NK-92 treated with Interleukin-12 subunit alpha and Interleukin-12 subunit beta, amount 100 ng/mL, for 24 hours (cell line): ENCODE results near the gene PRR14.
"Not testable (repeated sequence)": the region's sequence is repeated elsewhere in the genome, so short reads cannot be mapped to it uniquely, and the experiment has no call there.

Source experiments
- DNase-seq: peaks from one replicate; lab custom pipeline; 2025; lab: John Stamatoyannopoulos, UW

PRR14 gene

GRCh38 chr16:30632454-30632853, 18.3 kb upstream of the PRR14 start:
- not testable (repeated sequence) for DNase-seq

DNA sequence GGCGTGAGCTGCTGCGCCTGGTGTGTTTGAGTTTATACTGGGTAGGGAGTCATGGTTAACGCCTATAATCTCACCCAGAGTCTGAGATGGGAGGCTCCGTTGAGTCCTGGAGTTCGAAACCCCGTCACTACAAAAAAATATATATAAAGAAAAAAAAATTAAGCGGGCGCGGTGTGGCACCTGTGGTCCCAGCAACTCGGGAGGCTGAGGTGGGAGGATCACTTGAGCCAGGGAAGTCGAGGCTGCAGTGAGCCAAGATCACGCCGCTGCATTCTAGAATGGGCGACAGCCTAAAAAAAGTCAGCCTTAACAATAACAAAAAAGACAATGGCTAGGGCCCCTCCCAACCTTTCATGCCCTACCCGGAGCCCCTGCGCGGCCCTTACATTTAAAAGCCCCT, 17.2 kb upstream of the PRR14 start:
- no peak for DNase-seq

DNA sequence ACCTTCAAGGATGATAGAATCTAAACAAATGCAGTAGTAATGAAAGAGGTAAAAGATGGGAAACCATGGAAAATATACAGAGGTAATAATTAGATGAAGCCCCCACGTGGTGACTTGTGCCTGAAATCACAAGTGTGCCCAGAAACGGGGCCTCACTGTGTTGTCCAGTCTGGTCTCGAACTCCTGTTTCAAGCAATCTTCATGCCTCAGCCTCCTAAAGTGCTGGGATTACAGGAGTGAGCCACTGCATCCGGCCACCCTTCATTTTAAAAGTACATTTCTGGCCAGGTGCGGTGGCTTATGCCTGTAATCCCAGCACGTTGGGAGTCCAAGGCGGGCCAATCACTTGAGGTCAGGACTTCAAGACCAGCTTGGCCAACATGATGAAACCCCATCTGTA, 14.2 kb upstream of the PRR14 start:
- DNase-seq, result no peak

DNA sequence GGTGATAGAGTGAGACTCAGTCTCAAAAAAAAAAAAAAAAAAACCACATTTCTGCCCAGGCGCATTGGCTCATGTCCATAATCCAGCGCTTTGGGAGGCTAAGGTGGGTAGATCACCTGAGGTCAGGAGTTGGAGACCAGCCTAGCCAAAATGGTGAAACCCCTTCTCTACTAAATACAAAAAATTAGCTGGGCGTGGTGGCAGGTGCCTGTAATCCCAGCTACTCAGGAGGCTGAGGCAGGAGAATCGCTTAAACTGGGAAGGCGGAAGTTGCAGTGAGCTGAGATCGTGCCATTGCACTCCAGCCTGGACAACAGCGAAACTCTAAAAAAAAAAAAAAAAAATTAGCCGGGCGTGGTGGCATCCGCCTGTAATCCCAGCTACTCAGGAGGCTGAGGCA, 13.6 kb upstream of the PRR14 start:
- DNase-seq, result not testable (repeated sequence)

- DNase-seq, result no peak
Observed at GRCh38 chr16:30637944-30638343, 12.8 kb upstream of the PRR14 start.

GRCh38 chr16:30641378-30641982, 9.3 kb upstream of the PRR14 start:
- DNase-seq, result no peak

GRCh38 chr16:30644334-30644830, 6.4 kb upstream of the PRR14 start:
- DNase-seq, result no peak

DNA sequence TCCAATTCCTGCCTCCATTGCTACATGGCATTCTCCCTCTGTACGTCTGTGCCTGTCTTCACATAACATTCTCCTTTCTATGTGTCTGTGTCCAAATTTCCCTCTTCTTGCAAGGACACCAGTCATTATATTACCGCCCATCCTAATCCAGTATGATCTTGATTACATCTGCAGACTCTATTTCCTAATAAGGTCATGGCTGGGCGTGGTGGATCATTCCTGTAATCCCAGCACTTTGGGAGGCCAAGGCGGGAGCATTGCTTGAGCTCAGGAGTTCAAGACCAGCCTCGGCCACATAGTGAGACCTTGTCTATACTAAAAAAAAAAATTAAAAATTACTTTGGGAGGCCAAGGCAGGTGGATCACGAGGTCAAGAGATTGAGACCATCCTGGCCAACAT, 5.0 kb upstream of the PRR14 start:
- no peak for DNase-seq

DNA sequence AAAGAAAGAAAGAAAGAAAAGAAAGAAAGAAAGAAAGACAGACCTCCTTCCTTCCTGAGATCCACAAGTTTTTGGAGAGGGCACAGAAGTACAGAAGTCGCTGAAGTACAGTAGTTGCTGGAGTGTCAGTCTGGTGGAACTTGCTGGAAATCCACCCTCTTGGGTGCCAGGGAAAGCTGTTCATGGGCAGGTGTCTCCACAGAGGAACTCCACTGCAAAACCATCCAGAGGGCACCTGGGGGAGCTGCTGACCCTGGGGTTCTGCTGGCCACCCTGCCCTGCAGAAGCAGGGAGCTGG, 3.5 kb upstream of the PRR14 start:
- DNase-seq, result no peak

GRCh38 chr16:30649725-30650368, 913 bp upstream of the PRR14 start:
- no peak for DNase-seq

DNA sequence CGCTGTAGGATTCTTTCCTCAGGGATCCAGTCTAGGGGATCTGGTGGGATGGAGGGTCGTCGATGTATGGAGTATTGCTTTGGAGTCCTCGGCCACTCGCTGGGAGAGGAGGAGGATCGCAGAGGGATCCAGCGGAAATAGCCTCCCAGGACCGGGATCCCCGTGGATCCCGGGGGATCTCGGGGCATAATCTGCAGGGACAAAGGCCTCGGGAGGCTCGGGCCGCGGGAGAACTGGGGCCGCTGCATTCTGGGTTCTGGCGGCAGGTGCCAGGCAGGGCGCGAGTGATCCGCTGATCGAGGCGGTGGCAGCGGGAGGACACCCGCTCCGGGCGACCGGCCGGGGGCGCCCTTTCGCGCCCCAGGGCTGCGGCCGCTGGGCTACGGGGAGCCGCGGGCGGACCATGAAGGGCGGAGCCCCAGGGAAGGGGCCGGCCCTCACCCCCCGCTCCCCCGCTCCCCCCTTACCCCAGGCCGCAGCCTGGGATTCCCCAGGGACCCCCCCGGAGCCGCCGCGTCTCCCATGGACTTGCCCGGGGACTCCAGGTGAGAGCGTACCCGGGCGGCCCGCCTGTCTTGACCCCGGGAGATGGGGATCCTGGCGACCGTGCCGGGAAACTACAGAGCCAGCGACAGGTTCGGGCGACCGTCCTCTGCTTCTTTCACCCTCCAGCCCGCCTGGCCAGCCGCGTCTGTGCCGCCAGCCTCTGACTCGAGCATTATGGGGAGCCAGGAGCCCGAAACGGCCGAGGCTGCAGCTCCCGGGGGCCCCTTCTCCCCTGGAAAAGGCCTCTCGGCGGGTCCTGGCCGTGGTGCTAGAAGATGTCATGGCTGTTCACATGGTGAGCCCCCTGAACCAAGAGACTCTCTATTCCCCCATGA, 604 bp downstream of the PRR14 start:
- DNase-seq, result peak; percentile 77

GRCh38 chr16:30652005-30652296, 1.2 kb downstream of the PRR14 start:
- no peak for DNase-seq

DNA sequence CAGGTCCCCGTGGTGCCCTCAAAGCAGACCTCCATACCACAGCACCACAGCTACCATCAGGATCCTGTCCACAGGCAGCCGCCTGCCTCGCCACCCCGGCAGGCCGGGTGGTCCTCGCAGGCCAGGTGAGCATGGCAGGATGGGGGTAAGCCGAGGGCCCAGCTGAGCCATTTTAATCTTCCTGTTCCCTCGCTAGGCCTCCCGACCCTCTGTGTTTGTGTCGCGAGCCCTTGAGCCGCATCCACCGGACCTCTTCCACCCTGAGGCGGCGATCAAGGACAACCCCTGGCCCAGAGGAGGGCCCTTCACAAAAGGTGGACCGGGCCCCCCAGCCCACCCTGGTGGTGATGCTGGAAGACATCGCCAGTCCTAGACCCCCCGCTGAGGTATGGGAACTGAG, 2.0 kb downstream of the PRR14 start:
- no peak for DNase-seq

DNA sequence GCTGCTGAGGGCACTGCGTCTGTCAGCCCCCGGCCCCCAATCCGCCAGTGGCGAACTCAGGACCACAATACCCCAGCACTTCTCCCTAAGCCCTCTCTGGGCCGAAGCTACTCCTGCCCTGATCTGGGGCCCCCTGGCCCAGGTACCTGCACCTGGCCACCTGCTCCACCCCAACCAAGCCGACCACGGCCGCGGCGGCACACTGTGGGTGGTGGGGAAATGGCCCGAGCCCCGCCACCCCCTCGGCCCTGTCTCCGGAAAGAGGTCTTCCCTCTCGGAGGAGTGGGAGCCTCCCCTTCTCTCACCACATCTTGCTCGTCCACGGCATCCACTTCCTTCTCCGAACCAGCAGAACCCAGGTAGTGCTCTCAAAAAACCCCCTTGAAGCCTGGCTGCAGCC, 4.1 kb downstream of the PRR14 start:
- DNase-seq, result no peak

- DNase-seq, result no peak
Observed at GRCh38 chr16:30655815-30656347, 5.1 kb downstream of the PRR14 start.

DNA sequence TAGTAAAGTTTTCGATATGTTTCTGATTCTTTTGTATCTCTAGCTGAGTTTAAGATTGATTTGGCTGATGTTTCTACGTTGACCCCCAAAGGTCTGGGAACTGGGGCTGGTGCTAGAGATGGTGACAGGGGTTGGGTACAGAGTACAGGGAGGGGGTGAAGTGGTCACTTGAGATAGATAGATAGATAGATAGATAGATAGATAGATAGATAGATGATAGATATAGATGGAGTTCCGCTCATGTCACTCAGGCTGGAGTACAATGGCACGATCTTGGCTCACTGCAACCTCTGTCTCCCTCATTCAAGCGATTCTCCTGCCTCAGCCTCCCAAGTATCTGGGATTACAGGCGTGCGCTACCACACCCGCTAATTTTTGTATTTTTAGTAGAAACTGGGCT, 5.6 kb downstream of the PRR14 start:
- DNase-seq, result no peak

- DNase-seq, result no peak
Observed at GRCh38 chr16:30656974-30657865, 6.5 kb downstream of the PRR14 start.

GRCh38 chr16:30657866-30658730, 7.3 kb downstream of the PRR14 start, which contains the start of gene FBRS:
Gene FBRS, plus strand, starts transcription at chr16:30658431. Its CDS starts 1,088 bp downstream, at chr16:30659519.
- peak; percentile 100 for DNase-seq

- DNase-seq, result peak; percentile 86
Observed at GRCh38 chr16:30658731-30659506, 8.2 kb downstream of the PRR14 start.
